ENCODE results near the gene ANO1.

ANO1 gene

GRCh38 chr11:70112017-70112434 lies 33.9 kb downstream of the ANO1 start:
- Histone ChIP-seq H3K79me2 (ENCODE audit: insufficient read depth, low read length) (no peaks in the 10 kb centered on the region), H3K27me3 (ENCODE audit: low read length) (no peaks in the 10 kb centered on the region), H3K27ac (ENCODE audit: low read depth, low read length) (no peak overlapping the region), H4K20me1 (ENCODE audit: low read depth, low read length) (no peaks in the 10 kb centered on the region), H3K4me2 (ENCODE audit: low read depth, low read length, poor library complexity, severe bottlenecking) (no peak overlapping the region), H3K9ac (ENCODE audit: low read length) (no peak overlapping the region), H3K4me3 (ENCODE audit: insufficient read depth, low read length, poor library complexity, severe bottlenecking) (no peak overlapping the region), H3K36me3 (ENCODE audit: low read length) (no peaks in the 10 kb centered on the region), H3F3A (ENCODE audit: insufficient read depth) (no peaks in the 10 kb centered on the region), H2AFZ (ENCODE audit: low read depth, low read length, severe bottlenecking) (no peak overlapping the region), H3K9me2 (replicated peaks; ENCODE audit: insufficient read depth, low read length) (no peaks in the 10 kb centered on the region), H3K9me3 (ENCODE audit: insufficient read depth, low read length) (no peaks in the 10 kb centered on the region)
- TF ChIP-seq EZH2phosphoT487 (conservative IDR thresholded peaks at IDR 0.05; ENCODE audit: low read length) (no peak), CTCF (IDR thresholded peaks at IDR 0.05; ENCODE audit: insufficient read depth, low read length, poor library complexity, severe bottlenecking) (no peak)

GRCh38 chr11:70113801-70114200 lies 35.7 kb downstream of the ANO1 start:
- TF ChIP-seq EZH2phosphoT487 (conservative IDR thresholded peaks at IDR 0.05; ENCODE audit: low read length) (no peak), CTCF (IDR thresholded peaks at IDR 0.05; ENCODE audit: insufficient read depth, low read length, poor library complexity, severe bottlenecking) (no peak)
- Histone ChIP-seq H3K4me2 (ENCODE audit: low read depth, low read length, poor library complexity, severe bottlenecking) (no peak overlapping the region), H2AFZ (ENCODE audit: low read depth, low read length, severe bottlenecking) (no peak overlapping the region), H3K36me3 (ENCODE audit: low read length) (no peaks in the 10 kb centered on the region), H3K9ac (ENCODE audit: low read length) (no peak overlapping the region), H3K79me2 (ENCODE audit: insufficient read depth, low read length) (no peaks in the 10 kb centered on the region), H3F3A (ENCODE audit: insufficient read depth) (no peaks in the 10 kb centered on the region), H3K4me3 (ENCODE audit: insufficient read depth, low read length, poor library complexity, severe bottlenecking) (no peak overlapping the region), H3K27ac (ENCODE audit: low read depth, low read length) (no peak overlapping the region), H4K20me1 (ENCODE audit: low read depth, low read length) (no peaks in the 10 kb centered on the region), H3K27me3 (ENCODE audit: low read length) (no peaks in the 10 kb centered on the region), H3K9me2 (replicated peaks; ENCODE audit: insufficient read depth, low read length) (no peaks in the 10 kb centered on the region), H3K9me3 (ENCODE audit: insufficient read depth, low read length) (no peaks in the 10 kb centered on the region)

GRCh38 chr11:70115778-70116177 lies 37.7 kb downstream of the ANO1 start:
- Histone ChIP-seq H3K79me2 (ENCODE audit: insufficient read depth, low read length) (no peaks in the 10 kb centered on the region), H3K4me2 (ENCODE audit: low read depth, low read length, poor library complexity, severe bottlenecking) (no peak overlapping the region), H3K9ac (ENCODE audit: low read length) (no peak overlapping the region), H3F3A (ENCODE audit: insufficient read depth) (no peaks in the 10 kb centered on the region), H4K20me1 (ENCODE audit: low read depth, low read length) (no peaks in the 10 kb centered on the region), H3K27ac (ENCODE audit: low read depth, low read length) (no peak overlapping the region), H3K27me3 (ENCODE audit: low read length) (no peaks in the 10 kb centered on the region), H3K36me3 (ENCODE audit: low read length) (no peaks in the 10 kb centered on the region), H3K9me3 (ENCODE audit: insufficient read depth, low read length) (no peaks in the 10 kb centered on the region), H3K4me3 (ENCODE audit: insufficient read depth, low read length, poor library complexity, severe bottlenecking) (no peak overlapping the region), H3K9me2 (replicated peaks; ENCODE audit: insufficient read depth, low read length) (no peaks in the 10 kb centered on the region), H2AFZ (ENCODE audit: low read depth, low read length, severe bottlenecking) (no peak overlapping the region)
- TF ChIP-seq CTCF (IDR thresholded peaks at IDR 0.05; ENCODE audit: insufficient read depth, low read length, poor library complexity, severe bottlenecking) = no peak
- no peak for TF ChIP-seq EZH2phosphoT487 (conservative IDR thresholded peaks at IDR 0.05; ENCODE audit: low read length)

Measured in SU-DHL-6 (cell line).